ENCODE measurements around the gene NPEPPS.

The NPEPPS gene

GRCh38 chr17:47641202-47641601 is 110.3 kb downstream of the NPEPPS start:
- Histone ChIP-seq H3K4me3 (ENCODE audit: low read depth in 1 of 5, low read length in 5 of 5) (no peak overlapping the region), H3K27me3 (ENCODE audit: control insufficient read depth in 5 of 5, insufficient read depth in 4 of 5, low read length in 5 of 5) (no peaks in the 10 kb centered on the region), H3K9ac (ENCODE audit: low read length in 5 of 5) (no peak overlapping the region), H3K36me3 (ENCODE audit: control insufficient read depth in 5 of 5, insufficient read depth in 5 of 5, low read length in 5 of 5) (no peaks in the 10 kb centered on the region), H3K9me3 (ENCODE audit: control insufficient read depth in 5 of 5, low read length in 5 of 5) (no peaks in the 10 kb centered on the region), H3K4me1 (ENCODE audit: control insufficient read depth in 5 of 5, insufficient read depth in 5 of 5, low read length in 5 of 5) (peaks cover 0 to 7% (median 0%) of the 10 kb centered on the region in 5 donors), H3K27ac (ENCODE audit: low read depth, low read length) (no peak overlapping the region)

GRCh38 chr17:47643116-47643515 is 112.2 kb downstream of the NPEPPS start:
- H3K4me3 ChIP-seq (ENCODE audit: low read depth in 1 of 5, low read length in 5 of 5), result no peak overlapping the region
- H3K27me3 ChIP-seq (ENCODE audit: control insufficient read depth in 5 of 5, insufficient read depth in 4 of 5, low read length in 5 of 5), result no peaks in the 10 kb centered on the region
- no peak overlapping the region for H3K9ac ChIP-seq (ENCODE audit: low read length in 5 of 5)
- no peaks in the 10 kb centered on the region for H3K9me3 ChIP-seq (ENCODE audit: control insufficient read depth in 5 of 5, low read length in 5 of 5)
- no peaks in the 10 kb centered on the region for H3K36me3 ChIP-seq (ENCODE audit: control insufficient read depth in 5 of 5, insufficient read depth in 5 of 5, low read length in 5 of 5)
- H3K4me1 ChIP-seq (ENCODE audit: control insufficient read depth in 5 of 5, insufficient read depth in 5 of 5, low read length in 5 of 5), result peaks cover 0 to 10% (median 0%) of the 10 kb centered on the region in 5 donors
- no peak overlapping the region for H3K27ac ChIP-seq (ENCODE audit: low read depth, low read length)

GRCh38 chr17:47644324-47644723 is 113.4 kb downstream of the NPEPPS start:
- Histone ChIP-seq H3K27ac (ENCODE audit: low read depth, low read length) (no peak overlapping the region), H3K36me3 (ENCODE audit: control insufficient read depth in 5 of 5, insufficient read depth in 5 of 5, low read length in 5 of 5) (no peaks in the 10 kb centered on the region)

GRCh38 chr17:47649153-47649971 is 118.5 kb downstream of the NPEPPS start, which contains the start of gene KPNB1:
Gene KPNB1 (plus strand): TSS chr17:47649919. CDS start chr17:47650245, 326 bp downstream.
- H3K9ac ChIP-seq (ENCODE audit: low read length in 5 of 5), result peak within 1 kb of the TSS; percentile 68 to 91 (median 81)
- H3K9me3 ChIP-seq (ENCODE audit: control insufficient read depth in 5 of 5, low read length in 5 of 5), result no peaks in the 10 kb centered on the region
- peak within 1 kb of the TSS; percentile 91 for H3K27ac ChIP-seq (ENCODE audit: low read depth, low read length)
- peak within 1 kb of the TSS; percentile 86 to 94 (median 89) for H3K4me3 ChIP-seq (ENCODE audit: low read depth in 1 of 5, low read length in 5 of 5)
- peaks cover 6 to 37% (median 19%) of the 10 kb centered on the region in 5 donors for H3K4me1 ChIP-seq (ENCODE audit: control insufficient read depth in 5 of 5, insufficient read depth in 5 of 5, low read length in 5 of 5)
- H3K27me3 ChIP-seq (ENCODE audit: control insufficient read depth in 5 of 5, insufficient read depth in 4 of 5, low read length in 5 of 5), result no peaks in the 10 kb centered on the region
- peaks cover 14 to 20% (median 18%) of the 10 kb centered on the region in 5 donors for H3K36me3 ChIP-seq (ENCODE audit: control insufficient read depth in 5 of 5, insufficient read depth in 5 of 5, low read length in 5 of 5)

More at GRCh38 chr17:47644324-47644723, 113.4 kb downstream of the NPEPPS start:
- peaks cover 6 to 21% (median 10%) of the 10 kb centered on the region in 5 donors for H3K4me1 ChIP-seq (ENCODE audit: control insufficient read depth in 5 of 5, insufficient read depth in 5 of 5, low read length in 5 of 5)
- no peak overlapping the region for H3K4me3 ChIP-seq (ENCODE audit: low read depth in 1 of 5, low read length in 5 of 5)
- H3K9ac ChIP-seq (ENCODE audit: low read length in 5 of 5), result no peak overlapping the region
- no peaks in the 10 kb centered on the region for H3K9me3 ChIP-seq (ENCODE audit: control insufficient read depth in 5 of 5, low read length in 5 of 5)
- no peaks in the 10 kb centered on the region for H3K27me3 ChIP-seq (ENCODE audit: control insufficient read depth in 5 of 5, insufficient read depth in 4 of 5, low read length in 5 of 5)

- peaks cover 6 to 43% (median 26%) of the 10 kb centered on the region in 5 donors for H3K4me1 ChIP-seq (ENCODE audit: control insufficient read depth in 5 of 5, insufficient read depth in 5 of 5, low read length in 5 of 5)
- H3K4me3 ChIP-seq (ENCODE audit: low read depth in 1 of 5, low read length in 5 of 5), result peak overlapping the region; percentile 40 to 89 (median 74)
- H3K9me3 ChIP-seq (ENCODE audit: control insufficient read depth in 5 of 5, low read length in 5 of 5), result no peaks in the 10 kb centered on the region
- H3K9ac ChIP-seq (ENCODE audit: low read length in 5 of 5), result peak overlapping the region in 2 of 5 donors; percentile 66 to 73
- no peaks in the 10 kb centered on the region for H3K27me3 ChIP-seq (ENCODE audit: control insufficient read depth in 5 of 5, insufficient read depth in 4 of 5, low read length in 5 of 5)
- H3K36me3 ChIP-seq (ENCODE audit: control insufficient read depth in 5 of 5, insufficient read depth in 5 of 5, low read length in 5 of 5), result peaks cover 21 to 26% (median 24%) of the 10 kb centered on the region in 5 donors
- H3K27ac ChIP-seq (ENCODE audit: low read depth, low read length), result peak overlapping the region; percentile 41
Measured at GRCh38 chr17:47649972-47650524, 119.1 kb downstream of the NPEPPS start.

GRCh38 chr17:47650525-47651522 is 119.9 kb downstream of the NPEPPS start:
- Histone ChIP-seq H3K36me3 (ENCODE audit: control insufficient read depth in 5 of 5, insufficient read depth in 5 of 5, low read length in 5 of 5) (peaks cover 28 to 34% (median 31%) of the 10 kb centered on the region in 5 donors), H3K27ac (ENCODE audit: low read depth, low read length) (peak overlapping the region; percentile 91), H3K4me1 (ENCODE audit: control insufficient read depth in 5 of 5, insufficient read depth in 5 of 5, low read length in 5 of 5) (peaks cover 6 to 50% (median 28%) of the 10 kb centered on the region in 5 donors), H3K4me3 (ENCODE audit: low read depth in 1 of 5, low read length in 5 of 5) (peak overlapping the region; percentile 63 to 89 (median 74)), H3K27me3 (ENCODE audit: control insufficient read depth in 5 of 5, insufficient read depth in 4 of 5, low read length in 5 of 5) (no peaks in the 10 kb centered on the region), H3K9ac (ENCODE audit: low read length in 5 of 5) (peak overlapping the region; percentile 56 to 84 (median 70)), H3K9me3 (ENCODE audit: control insufficient read depth in 5 of 5, low read length in 5 of 5) (no peaks in the 10 kb centered on the region)

GRCh38 chr17:47651704-47652103 is 120.8 kb downstream of the NPEPPS start:
- no peak overlapping the region for H3K27ac ChIP-seq (ENCODE audit: low read depth, low read length)
- H3K4me3 ChIP-seq (ENCODE audit: low read depth in 1 of 5, low read length in 5 of 5), result no peak overlapping the region
- no peaks in the 10 kb centered on the region for H3K9me3 ChIP-seq (ENCODE audit: control insufficient read depth in 5 of 5, low read length in 5 of 5)
- peaks cover 6 to 50% (median 28%) of the 10 kb centered on the region in 5 donors for H3K4me1 ChIP-seq (ENCODE audit: control insufficient read depth in 5 of 5, insufficient read depth in 5 of 5, low read length in 5 of 5)
- no peaks in the 10 kb centered on the region for H3K27me3 ChIP-seq (ENCODE audit: control insufficient read depth in 5 of 5, insufficient read depth in 4 of 5, low read length in 5 of 5)
- H3K9ac ChIP-seq (ENCODE audit: low read length in 5 of 5), result peak overlapping the region in 1 of 5 donors; percentile 84
- peaks cover 31 to 42% (median 38%) of the 10 kb centered on the region in 5 donors for H3K36me3 ChIP-seq (ENCODE audit: control insufficient read depth in 5 of 5, insufficient read depth in 5 of 5, low read length in 5 of 5)

- Histone ChIP-seq H3K36me3 (ENCODE audit: control insufficient read depth in 5 of 5, insufficient read depth in 5 of 5, low read length in 5 of 5) (peaks cover 38 to 51% (median 47%) of the 10 kb centered on the region in 5 donors), H3K27ac (ENCODE audit: low read depth, low read length) (no peak overlapping the region), H3K27me3 (ENCODE audit: control insufficient read depth in 5 of 5, insufficient read depth in 4 of 5, low read length in 5 of 5) (no peaks in the 10 kb centered on the region), H3K4me3 (ENCODE audit: low read depth in 1 of 5, low read length in 5 of 5) (no peak overlapping the region), H3K9ac (ENCODE audit: low read length in 5 of 5) (no peak overlapping the region), H3K4me1 (ENCODE audit: control insufficient read depth in 5 of 5, insufficient read depth in 5 of 5, low read length in 5 of 5) (peaks cover 5 to 44% (median 28%) of the 10 kb centered on the region in 5 donors), H3K9me3 (ENCODE audit: control insufficient read depth in 5 of 5, low read length in 5 of 5) (no peaks in the 10 kb centered on the region)
Measured at GRCh38 chr17:47652570-47652969, 121.7 kb downstream of the NPEPPS start.

GRCh38 chr17:47653442-47653841 is 122.5 kb downstream of the NPEPPS start:
- Histone ChIP-seq H3K9me3 (ENCODE audit: control insufficient read depth in 5 of 5, low read length in 5 of 5) (no peaks in the 10 kb centered on the region), H3K4me3 (ENCODE audit: low read depth in 1 of 5, low read length in 5 of 5) (no peak overlapping the region), H3K27ac (ENCODE audit: low read depth, low read length) (no peak overlapping the region), H3K9ac (ENCODE audit: low read length in 5 of 5) (no peak overlapping the region), H3K27me3 (ENCODE audit: control insufficient read depth in 5 of 5, insufficient read depth in 4 of 5, low read length in 5 of 5) (no peaks in the 10 kb centered on the region), H3K36me3 (ENCODE audit: control insufficient read depth in 5 of 5, insufficient read depth in 5 of 5, low read length in 5 of 5) (peaks cover 47 to 60% (median 55%) of the 10 kb centered on the region in 5 donors), H3K4me1 (ENCODE audit: control insufficient read depth in 5 of 5, insufficient read depth in 5 of 5, low read length in 5 of 5) (peaks cover 4 to 37% (median 28%) of the 10 kb centered on the region in 5 donors)
